ENCODE results near the gene NPHS1.
"Not testable (repeated sequence)": the region's sequence is repeated elsewhere in the genome, so short reads cannot be mapped to it uniquely, and the experiment has no call there.

The NPHS1 gene

DNA sequence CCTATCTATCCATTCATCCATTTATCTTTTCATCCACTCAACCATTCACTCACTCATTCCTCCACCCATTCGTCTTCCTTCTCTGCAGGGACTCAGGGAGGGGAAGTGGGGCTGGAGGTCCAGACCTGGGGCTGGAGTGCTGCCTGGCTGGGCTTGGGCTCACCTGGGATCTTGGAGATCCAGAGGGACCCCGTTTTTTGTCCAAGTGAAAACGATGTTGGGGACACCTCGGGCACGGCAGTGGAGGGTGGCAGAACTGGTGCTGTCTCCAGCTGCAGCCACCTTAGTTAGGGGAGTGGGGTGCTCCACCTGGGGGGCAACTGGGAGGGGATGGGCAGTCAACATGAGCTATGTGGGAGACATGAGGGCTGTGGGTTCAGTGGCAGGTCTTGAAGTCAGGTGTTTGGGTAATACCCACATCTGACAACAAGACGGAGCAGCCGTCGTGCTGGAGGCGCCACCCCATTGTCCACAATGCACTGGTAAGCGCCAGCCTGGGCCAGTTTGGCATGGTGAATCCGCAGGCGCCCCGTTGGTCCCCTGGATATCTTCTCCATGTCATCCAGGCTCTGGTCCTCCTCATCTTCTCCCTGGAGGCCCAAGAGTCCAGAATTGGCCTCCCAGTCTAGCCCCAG lies 10.2 kb downstream of the NPHS1 start:
- TF ChIP-seq, protein P1, sequence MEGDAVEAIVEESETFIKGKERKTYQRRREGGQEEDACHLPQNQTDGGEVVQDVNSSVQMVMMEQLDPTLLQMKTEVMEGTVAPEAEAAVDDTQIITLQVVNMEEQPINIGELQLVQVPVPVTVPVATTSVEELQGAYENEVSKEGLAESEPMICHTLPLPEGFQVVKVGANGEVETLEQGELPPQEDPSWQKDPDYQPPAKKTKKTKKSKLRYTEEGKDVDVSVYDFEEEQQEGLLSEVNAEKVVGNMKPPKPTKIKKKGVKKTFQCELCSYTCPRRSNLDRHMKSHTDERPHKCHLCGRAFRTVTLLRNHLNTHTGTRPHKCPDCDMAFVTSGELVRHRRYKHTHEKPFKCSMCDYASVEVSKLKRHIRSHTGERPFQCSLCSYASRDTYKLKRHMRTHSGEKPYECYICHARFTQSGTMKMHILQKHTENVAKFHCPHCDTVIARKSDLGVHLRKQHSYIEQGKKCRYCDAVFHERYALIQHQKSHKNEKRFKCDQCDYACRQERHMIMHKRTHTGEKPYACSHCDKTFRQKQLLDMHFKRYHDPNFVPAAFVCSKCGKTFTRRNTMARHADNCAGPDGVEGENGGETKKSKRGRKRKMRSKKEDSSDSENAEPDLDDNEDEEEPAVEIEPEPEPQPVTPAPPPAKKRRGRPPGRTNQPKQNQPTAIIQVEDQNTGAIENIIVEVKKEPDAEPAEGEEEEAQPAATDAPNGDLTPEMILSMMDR (IDR thresholded peaks at IDR 0.05; ENCODE audit: low read depth, low read length), result no peak
- Histone ChIP-seq H3K27me3 (peaks cover 49% of the 10 kb centered on the region), H3K9me3 (peaks cover 5% of the 10 kb centered on the region; the same call in 1 of the 2 replicates), H3K36me3 (no peaks in the 10 kb centered on the region), H3K4me3 (ENCODE audit: low read depth, low read length) (no peak overlapping the region), H3K4me1 (no peaks in the 10 kb centered on the region)
- no peak for DNase-seq

DNA sequence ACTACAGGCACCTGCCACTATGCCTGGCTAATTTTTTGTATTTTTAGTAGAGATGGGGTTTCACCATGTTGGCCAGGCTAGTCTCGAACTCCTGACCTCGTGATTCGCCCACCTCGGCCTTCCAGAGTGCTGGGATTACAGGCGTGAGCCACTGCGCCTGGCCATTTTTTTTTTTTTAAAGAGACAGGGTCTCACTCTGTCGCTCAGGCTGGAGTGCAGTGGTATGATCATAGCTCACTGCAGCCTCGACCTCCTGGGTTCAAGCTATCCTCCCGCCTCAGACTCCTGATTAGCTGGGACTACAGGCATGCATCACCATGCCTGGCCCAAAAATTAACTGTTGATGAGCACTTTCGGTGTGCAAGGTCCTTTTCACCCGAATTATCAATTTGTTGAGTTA lies 16.2 kb downstream of the NPHS1 start:
- not testable (repeated sequence) for H3K36me3 ChIP-seq; H3K4me3 ChIP-seq (ENCODE audit: low read depth, low read length); DNase-seq; H3K4me1 ChIP-seq; H3K9me3 ChIP-seq
- peaks cover 40% of the 10 kb centered on the region for H3K27me3 ChIP-seq

DNA sequence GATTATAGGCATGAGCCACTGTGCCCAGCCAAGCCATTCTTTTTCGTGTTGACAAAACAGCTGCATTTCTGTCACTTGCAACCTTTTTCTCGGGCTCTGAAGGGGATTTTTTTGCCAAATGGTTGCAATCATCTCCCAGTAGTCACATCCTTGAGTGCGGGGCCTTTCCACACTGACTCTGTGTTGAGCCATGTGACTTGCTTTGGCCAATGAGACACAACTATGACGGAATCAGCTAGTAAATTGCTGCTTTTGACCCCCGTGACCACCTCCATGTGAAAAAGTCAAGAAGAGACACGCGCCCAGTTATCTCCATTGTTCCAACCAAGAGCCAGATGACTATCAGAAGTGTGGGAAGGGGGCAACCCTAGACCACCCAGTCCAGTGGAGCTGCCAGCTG lies 18.3 kb downstream of the NPHS1 start:
- no peaks in the 10 kb centered on the region for H3K4me1 ChIP-seq
- H3K9me3 ChIP-seq, result peaks cover 5% of the 10 kb centered on the region; the same call in 1 of the 2 replicates
- H3K4me3 ChIP-seq (ENCODE audit: low read depth, low read length), result no peak overlapping the region; the same call in 1 of the 2 replicates
- TF ChIP-seq, protein P1 (IDR thresholded peaks at IDR 0.05; ENCODE audit: low read depth, low read length), result no peak
- peaks cover 43% of the 10 kb centered on the region for H3K27me3 ChIP-seq
- no peaks in the 10 kb centered on the region for H3K36me3 ChIP-seq
- DNase-seq, result no peak

DNA sequence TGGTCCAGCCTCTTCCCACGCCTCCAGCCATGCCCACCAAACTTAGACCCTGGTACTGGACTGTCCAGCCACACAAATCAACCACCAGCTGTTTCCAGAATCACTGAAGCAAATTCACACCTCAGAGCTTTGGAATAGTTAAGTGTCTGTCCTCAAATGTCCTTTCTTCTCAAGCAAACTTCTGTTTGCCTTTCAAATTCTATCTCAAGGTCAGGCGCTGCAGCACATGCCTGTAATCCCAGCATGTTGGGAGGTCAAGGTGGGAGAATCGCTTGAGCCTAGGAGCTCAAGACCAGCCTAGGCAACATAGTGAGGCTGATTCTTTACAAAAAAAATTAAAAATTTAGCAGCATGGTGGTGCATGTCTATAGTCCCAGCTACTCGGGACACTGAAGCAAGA lies 20.2 kb downstream of the NPHS1 start:
- Histone ChIP-seq H3K4me3 (ENCODE audit: low read depth, low read length) (no peak overlapping the region), H3K9me3 (no peaks in the 10 kb centered on the region), H3K27me3 (peaks cover 39% of the 10 kb centered on the region), H3K4me1 (no peaks in the 10 kb centered on the region), H3K36me3 (no peaks in the 10 kb centered on the region)
- TF ChIP-seq, protein P1 (IDR thresholded peaks at IDR 0.05; ENCODE audit: low read depth, low read length), result no peak
- no peak for DNase-seq

DNA sequence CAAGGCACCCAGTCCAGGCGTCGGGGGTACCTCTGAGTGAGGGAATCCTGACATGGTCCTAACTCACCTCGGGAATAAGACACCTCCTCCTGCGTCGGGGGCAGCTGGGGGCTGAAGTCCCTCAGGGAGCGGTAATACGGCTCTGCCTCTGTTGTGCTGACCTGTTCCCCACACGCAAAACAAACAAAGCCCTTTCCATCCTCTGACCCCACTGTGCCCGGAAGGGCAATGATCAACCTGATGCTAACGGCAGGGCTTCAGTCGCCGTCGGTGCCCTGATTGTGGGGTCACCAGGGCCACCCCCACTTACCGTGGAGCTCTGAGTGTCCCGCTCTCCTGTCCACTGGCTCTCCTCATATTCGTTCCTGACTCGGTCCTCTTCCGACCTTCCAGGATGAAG lies 21.3 kb downstream of the NPHS1 start:
- Histone ChIP-seq H3K27me3 (peaks cover 33% of the 10 kb centered on the region), H3K4me3 (ENCODE audit: low read depth, low read length) (no peak overlapping the region), H3K9me3 (no peaks in the 10 kb centered on the region), H3K4me1 (no peaks in the 10 kb centered on the region), H3K36me3 (no peaks in the 10 kb centered on the region)
- DNase-seq, result no peak
- TF ChIP-seq, protein P1 (IDR thresholded peaks at IDR 0.05; ENCODE audit: low read depth, low read length), result no peak

DNA sequence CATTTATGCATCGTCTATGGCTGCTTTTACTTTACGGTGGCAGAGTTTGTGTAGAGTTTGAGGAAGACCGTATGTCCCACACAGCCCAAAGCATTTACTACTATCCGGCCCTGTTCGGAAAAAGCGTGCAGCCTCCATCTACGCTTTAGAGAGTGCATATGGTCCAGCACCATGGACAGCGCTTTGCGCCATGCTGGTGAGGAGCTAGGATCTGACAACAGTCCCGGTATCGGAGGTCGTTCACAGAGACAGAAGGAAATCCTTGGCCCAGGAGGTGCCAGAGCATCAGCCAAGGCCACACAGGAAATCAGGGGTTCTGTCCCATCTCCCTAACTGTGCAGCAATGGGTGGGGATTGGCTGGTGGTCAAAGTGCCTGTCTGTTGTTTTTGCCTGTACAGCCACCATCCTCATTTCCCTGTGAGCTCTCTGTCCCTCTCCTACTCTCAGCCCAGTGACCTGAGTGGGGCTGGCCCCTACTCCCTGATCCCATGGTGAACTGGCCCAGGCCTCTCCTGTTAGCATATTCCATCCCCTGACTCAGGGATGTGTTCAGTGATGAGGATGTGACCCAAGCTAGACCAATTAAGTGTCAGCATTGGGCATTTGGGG lies 23.5 kb downstream of the NPHS1 start:
- TF ChIP-seq, protein P1 (IDR thresholded peaks at IDR 0.05; ENCODE audit: low read depth, low read length), result no peak
- H3K9me3 ChIP-seq, result no peaks in the 10 kb centered on the region
- no peak for DNase-seq
- no peaks in the 10 kb centered on the region for H3K4me1 ChIP-seq
- no peak overlapping the region for H3K4me3 ChIP-seq (ENCODE audit: low read depth, low read length)
- H3K27me3 ChIP-seq, result peaks cover 23% of the 10 kb centered on the region
- H3K36me3 ChIP-seq, result no peaks in the 10 kb centered on the region

Measured in BE2C (cell line).